Hepatic stellate cell (primary cell): Measurements from ENCODE around the gene LMBR1.
A peak's percentile ranks its signal among the peaks of the same experiment; 100 is the strongest.
"Not testable (repeated sequence)": the region's sequence is repeated elsewhere in the genome, so short reads cannot be mapped to it uniquely, and the experiment has no call there.

Source experiments
- DNase-seq: peaks from one replicate; pipeline ENCODE4 v3.0.0; 2011; ENCODE audit warnings: low spot score

Gene LMBR1

DNA sequence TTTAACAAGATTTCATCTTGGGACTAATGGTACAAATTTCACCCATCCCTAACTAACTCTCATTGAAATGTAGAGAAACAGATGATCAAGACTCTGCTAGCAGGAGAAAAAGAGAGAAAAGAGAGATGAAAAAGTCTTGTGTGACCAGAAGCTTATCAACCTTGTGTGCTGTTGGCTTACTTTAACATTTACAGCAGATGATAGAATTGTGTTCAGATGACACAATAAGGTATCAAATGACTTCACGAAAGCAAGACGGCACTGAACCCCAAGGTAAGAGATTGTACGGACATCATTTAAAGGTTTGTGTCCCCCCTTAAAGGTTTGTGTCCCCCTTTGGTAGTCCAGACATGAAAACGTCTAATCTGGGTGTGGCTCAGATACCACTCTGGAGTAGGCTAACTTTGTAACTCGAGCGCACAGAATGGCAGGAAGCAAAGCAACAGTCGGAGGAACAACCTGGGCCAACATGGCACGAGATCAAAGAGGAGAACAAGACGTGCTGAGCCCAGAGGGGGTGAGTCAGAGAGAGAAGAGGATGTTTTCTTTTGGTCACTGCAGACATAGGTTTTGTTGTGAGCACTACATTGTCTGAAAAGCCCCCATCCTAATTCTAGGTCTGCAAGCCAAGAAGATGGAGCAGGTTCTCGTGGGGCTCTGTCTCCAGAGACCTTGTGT is 10.4 kb upstream of the LMBR1 start:
- no peak for DNase-seq

DNA sequence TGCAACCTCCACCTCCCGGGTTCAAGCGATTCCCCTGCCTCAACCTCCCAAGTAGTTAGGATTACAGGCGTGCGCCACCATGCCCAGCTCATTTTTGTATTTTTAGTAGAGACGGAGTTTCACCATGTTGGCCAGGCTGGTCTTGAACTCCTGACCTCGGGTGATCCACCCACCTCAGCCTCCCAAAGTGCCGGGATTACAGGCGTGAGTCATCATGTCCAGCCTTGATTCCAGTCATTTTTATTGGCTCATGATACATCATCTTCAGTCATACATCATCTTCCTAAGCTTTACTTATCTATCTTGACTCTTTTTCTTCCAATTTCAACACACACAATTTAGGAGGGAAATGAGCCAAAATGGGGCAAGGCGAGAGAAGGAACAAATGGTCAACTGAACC is 7.1 kb upstream of the LMBR1 start:
- DNase-seq, result not testable (repeated sequence)

DNA sequence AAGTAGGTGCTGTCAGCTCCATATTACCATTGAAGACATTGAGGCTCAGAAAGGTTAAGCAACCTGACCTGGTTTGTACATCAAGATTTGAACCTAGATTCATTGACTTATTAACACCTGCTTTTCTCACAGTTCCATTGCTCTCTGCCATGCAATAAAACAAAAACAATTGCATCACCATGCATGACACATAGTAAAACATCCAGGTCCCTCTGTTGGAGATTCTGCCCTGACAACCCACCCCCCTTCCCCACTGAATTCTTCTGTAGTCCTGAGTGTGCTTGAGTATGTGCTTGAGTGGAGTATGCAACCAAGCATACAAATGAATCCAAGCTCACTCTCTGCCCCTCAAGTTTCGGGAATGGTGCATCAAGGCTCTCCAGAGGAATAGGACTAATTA is 6.0 kb upstream of the LMBR1 start:
- no peak for DNase-seq

DNA sequence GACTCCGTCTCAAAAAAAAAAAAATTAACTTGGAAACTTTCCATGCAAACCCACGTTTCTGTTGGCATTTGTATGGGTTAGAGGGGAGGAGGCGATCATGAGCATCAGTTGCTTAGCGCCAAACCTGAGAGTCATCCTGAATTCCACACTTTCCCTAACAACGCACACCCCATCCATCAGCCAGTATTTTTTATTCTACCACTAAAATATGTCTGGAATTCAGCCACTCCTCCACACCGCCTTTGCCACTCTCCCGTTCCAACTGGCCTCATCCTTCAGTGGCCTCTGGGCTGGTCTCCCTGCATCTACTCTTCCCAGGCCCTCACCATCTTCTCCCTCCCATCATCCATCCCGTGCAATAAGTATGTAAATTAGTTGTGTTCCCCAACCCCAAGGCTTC is 4.7 kb upstream of the LMBR1 start:
- peak; percentile 43 for DNase-seq

DNA sequence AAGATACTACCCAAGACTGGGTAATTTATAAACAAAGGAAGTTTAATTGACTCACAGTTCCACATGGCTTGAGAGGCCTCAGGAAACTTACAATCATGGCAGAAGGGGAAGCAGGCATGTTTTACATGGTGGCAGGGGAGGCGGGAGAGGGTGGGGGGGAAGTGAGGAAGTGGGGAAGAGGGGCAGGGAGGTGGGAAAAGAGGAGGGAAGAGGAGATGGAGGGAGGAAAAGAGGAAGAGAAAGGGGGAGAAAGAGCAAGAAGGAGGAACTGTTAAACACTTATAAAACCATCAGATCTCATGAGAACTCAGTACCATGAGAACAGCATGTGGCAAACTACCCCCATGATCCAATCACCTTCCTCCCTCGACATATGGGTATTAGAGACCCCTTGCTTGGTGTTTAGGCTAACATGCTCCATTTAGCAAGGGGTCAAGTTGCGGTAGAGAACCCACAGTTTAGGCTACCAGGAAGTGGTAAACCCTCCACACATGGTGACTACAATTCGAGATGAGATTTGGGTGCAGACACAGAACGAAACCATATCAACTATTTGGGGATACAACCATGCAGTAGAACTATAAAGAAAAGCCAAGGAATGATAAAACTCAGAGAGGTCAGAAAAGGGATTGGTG is 3.5 kb upstream of the LMBR1 start:
- no peak for DNase-seq

DNA sequence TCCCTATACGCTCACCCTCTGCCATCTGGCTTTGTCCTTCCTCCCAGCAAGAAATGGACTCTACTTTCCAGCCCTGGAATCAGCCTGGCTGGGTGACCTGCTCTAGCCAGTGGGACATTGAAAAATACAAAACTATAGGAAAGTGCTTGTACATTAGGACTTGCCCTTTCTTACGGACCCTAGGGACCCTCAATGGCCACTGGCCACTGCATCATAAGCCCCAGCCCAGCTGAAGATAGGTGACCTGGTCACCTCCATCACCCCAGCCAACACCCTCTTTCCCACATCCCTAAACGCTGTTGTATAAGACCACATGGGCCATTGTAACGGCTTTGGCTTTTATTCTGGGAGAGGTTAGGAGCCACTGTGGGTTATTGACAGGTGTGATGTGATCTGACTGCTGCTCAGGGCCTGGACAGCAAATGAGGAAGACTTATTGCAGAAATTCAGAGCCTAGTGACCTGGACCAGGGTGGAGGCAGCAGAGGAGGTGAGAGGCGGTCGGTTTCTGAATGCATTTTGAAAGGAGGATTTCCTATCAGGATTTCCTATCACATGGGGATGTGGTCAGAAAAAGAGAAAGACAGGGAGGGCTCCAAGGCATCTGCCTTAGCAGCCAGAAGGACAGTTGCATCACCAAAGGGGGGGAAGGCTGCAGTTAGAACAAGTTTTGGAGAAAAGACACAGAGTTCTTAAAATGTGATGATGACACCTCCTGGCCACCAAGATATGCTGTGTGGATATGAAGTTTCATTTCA is 2.2 kb upstream of the LMBR1 start:
- no peak for DNase-seq

DNA sequence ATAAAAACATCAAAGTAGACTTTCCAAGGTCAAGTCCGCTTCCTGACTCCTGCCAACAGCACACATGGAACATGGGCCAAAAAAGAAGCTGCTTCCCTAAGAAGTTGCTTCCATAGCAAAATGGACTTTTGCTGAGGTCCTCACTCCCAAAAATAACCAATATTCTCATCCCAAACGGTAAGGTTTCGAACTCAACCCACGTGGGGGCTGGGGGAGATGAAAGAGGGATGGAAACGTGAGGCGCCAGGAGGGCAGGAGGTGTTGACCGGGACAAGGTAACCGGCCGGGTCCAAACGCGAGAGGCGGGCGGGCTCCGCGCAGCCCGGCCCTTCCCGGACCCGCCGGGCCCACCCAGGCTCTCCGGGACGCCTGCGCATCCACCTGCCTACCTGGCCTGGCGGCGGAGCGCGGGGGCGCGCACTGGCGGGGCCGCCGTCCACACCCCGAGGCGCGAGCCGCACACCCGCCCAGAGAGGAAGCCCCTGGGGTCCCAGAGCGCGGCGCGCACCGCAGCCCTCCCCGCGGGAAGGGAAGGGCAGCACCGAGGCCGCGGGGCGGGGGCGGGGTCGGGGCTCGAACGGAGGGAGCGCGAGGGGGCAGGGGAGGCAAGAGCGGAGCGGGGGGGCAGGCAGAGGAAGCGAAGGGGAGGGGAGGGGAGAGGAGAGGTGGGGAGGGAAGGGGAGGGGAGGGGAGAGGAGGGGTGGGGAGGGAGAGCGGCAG is 742 bp downstream of the LMBR1 start:
- peak; percentile 34 for DNase-seq

DNA sequence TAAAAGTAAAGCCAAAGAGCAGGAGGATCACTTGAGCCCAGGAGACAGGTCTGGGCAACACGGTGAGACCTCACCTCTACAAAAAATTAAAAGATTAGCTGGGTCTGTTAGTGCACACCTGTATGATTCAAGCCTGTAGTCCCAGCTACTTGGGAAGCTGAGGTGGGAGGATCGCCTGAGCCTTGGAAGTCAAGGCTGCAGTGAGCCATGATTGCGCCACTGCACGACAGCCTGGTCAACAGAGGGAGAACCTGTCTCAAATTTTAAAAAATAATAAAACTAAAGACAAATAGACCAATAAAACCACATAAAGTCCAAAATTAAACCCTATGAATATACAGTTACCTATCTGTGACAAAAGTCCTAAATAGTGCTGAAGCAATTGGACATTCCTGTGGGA is 3.2 kb downstream of the LMBR1 start:
- no peak for DNase-seq

DNA sequence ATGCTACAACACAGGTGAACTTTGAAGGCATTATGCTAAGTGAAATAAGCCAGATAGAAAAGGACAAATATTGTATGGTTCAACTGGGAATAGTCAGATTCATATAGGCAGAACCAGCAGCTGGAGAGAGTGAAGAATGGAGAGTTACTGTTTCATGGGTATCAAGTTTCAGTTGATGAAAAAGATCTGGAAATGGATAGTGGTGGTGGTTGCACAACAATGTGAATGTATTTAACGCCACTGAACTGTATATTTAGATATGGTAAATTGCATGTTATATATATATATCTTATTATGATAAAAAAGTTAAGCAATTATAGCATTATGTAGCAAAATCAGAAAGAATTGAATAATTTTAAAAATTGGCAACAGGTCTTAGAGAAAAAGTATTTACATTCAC is 3.9 kb downstream of the LMBR1 start:
- DNase-seq, result no peak

DNA sequence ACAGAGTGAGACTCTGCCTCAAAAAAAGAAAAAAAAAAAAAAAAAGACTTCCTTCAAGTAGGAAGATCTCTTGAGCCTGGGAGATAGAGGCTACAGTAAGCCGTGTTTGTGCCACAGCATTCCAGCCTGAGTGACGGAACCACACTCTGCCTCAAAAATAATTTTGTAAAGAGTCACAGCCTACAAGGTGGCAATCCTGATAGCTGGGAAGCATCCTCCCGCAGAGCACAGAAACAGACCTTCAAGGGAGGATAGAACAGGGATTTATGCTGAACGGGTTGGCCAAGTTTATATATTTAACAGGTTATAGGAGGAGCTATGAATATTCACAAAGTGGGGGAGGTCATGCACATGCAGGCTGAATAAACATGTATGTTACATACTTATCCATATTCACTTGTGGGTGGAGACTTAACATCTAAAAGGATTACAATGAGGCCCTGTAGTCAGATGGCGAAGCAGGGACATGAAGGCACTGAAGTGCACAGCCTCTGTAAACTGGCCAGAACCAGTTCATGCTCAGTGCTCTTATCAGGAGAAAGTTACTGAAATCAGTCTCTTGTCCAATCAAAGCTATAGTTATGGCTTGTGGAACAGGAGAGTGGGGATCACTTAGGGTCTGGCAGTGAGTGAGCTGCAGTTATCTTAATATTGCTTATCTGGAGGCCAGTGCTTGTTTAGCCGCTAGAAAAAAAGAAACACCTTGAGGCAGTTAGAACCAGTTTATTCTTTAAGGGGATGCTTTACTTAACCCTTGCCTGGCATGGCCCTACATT is 6.8 kb downstream of the LMBR1 start:
- no peak for DNase-seq

DNA sequence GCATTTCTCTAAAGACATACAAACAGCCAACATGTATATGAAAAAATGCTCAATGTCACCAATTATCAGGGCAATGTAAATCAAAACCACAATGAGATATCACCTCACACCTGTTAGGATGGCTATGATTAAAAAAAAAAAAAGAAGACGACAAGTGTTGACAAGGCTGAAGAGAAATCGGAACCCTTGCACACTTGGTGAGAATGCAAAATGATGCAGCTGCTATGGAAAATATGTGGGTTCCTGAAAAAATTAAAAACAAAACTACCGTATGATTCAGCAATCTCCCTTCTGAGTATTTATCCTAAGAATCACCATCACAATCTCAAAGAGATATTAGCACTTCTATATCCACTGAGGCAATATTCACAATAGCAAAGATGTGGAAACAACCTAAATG is 11.3 kb downstream of the LMBR1 start:
- DNase-seq, result no peak

DNA sequence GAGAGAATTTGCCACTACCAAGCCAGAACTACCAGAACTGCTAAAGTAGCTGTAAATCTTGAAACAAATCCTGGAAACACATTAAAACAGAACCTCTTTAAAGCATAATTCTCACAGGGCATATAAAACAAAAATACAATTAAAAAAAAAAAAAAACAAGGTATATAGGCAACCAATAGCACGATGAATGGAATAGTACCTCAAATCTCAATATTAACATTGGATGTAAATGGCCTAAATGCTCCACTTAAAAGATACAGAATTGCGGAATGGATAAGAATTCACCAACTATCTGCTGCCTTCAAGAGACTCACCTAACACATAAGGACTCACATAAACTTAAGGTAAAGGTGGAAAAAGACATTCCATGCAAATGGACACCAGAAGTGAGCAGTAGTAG is 17.2 kb downstream of the LMBR1 start:
- DNase-seq, result no peak

DNA sequence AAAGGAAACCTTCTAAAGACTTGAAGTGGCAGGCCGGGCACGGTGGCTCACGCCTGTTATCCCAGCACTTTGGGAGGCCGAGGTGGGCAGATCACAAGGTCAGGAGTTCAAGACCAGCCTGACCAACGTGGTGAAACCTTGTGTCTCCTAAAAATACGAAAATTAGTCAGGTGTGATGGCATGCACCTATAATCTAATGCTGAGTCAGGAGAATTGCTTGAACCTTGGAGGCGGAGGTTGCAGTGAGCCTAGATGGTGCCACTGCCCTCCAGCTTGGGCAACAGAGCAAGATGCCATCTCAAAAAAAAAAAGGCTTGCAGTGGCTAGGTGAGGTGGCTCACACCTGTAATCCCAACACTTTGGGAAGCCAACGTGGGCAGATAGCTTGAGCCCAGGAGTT is 24.6 kb downstream of the LMBR1 start:
- DNase-seq, result not testable (repeated sequence)

DNA sequence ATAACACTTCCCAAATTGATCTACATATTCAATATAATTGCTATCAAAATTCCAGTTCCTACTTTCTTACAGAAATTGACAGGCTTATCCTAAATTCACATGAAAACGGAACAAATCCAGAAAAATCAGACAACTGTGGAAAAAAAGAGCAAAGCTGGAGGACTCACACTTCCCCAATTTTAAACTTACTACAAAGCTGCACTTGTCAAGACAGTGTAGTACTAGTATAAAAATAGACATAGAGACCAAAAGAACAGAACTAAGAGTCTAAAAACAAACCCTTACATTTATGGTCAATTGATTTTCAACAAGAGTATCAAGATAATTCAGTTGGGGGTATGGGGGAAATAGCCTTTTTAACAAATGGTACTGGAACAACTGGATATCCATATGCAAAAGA is 27.5 kb downstream of the LMBR1 start:
- no peak for DNase-seq

DNA sequence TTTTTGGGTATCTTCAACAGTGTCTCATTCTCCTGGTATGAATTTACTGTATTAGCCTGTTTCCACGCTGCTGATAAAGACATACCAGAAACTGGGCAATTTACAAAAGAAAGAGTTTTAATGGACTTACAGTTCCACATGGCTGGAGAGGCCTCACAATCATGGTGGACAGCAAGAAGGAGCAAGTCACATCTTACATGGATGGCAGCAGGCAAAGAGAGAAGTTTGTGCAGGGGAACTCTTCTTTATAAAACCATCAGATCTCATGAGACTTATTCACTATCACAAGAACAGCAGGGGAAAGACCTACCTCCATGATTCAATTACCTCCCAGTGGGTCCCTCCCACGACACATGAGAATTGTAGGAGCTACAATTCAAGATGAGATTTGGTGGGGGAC is 31.0 kb downstream of the LMBR1 start:
- not testable (repeated sequence) for DNase-seq

DNA sequence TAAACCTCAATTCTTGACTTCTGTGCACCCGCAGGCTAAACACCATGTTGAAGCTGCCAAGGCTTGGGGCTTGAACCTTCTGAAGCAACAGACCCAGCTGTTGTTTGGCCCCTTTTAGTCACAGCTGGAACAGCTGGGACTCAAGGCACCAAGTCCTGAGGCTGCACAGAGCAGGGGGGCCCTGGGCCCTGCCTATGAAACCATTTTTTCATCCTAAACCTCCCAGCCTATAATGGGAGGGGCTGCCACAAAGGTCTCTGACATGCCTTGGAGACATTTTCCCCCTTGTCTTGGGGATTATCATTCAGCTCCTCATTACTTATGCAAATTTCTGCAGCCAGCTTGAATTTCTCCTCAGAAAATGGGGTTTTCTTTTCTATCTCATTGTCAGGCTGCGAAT is 31.8 kb downstream of the LMBR1 start:
- no peak for DNase-seq

DNA sequence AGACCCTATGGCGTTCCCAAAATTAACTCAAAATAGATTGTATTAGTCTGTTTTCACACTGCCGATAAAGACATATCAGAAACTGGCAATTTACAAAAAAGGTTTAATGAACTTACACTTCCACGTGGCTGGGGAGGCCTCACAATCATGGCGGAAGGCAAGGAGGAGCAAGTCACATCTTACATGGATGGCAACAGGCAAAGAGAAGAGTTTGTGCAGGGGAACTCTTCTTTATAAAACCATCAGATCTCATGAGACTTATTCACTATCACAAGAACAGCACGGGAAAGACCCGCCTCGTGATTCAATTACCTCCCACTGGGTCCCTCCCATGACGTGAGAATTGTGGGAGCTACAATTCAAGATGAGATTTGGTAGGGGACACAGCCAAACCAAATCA is 32.9 kb downstream of the LMBR1 start:
- not testable (repeated sequence) for DNase-seq

DNA sequence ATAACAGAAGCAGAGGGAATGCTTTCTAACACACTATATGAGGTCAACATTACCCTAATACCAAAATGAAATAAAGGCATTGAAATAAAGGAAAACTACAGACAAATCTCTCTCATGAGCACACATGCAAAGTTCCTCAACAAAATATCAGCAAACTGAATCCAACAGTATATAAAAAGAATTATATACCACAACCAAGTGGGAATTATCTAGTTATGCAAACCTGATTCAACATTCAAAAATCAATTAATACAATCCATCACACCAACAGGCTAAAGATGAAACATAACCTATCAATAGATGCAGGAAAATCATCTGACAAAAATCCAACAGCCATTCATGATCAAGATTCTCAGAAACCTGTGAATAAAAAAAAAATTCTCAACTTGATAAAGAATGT is 34.5 kb downstream of the LMBR1 start:
- DNase-seq, result no peak

DNA sequence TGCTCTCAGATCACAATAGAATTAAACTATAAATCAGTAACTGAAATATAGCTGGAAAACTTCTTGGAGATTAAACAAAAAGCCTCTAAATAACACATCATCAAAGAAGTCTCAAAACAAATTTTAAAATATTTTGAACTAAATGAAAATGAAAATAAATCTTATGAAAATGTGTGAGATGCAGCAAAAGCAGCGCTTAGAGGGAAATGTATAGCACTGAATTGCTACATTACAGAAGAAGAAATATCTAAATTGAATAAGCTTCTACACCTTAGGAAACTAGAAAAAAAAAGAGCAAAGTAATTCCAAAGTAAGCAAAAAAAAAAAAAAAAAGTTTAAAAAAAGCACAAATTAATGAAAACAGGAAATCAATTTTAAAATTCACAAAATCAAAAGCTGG is 35.2 kb downstream of the LMBR1 start:
- DNase-seq, result no peak

DNA sequence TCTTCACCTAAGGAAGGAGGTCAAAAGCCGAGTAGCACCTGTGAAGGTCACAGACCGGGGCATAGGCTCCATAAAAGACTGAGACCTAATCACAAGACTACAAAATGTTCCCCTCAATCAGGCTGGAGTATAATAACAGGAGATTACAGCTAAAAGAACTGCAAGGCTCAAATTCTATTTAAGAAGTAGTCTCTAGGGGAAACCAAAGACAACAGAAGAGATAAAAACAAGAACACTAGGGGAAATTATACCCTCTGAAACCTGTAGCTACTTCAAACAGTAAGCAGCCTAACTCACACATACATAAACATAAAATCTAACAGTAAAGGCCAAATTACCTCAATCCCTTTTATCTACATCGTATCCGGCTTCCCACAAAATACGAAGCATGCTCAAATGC is 38.3 kb downstream of the LMBR1 start:
- no peak for DNase-seq

DNA sequence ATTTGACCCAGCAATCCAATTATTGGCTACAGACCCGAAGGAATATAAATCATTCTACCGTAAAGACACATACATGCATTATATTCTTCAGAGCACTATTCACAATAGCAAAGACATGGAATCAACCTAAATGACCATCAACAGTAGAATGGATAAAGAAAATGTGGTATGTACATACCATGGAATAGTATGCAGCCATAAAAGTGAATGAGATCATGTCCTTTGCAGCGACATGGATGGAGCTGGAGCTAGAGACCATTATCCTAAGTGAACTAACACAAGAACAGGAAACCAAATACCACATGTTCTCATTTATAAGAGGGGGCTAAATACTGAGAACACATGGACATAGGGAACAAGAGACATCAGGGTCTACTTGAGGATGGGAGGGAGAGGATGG is 44.0 kb downstream of the LMBR1 start:
- DNase-seq, result no peak
